Measurements from ENCODE around the gene CDKL4. TPM values are rescaled to one million over a fixed set of nuclear protein-coding genes. Genes with fewer than 3 reads are reported as not detected.
"Not testable (repeated sequence)": the region's sequence is repeated elsewhere in the genome, so short reads cannot be mapped to it uniquely, and the experiment has no call there.

Gene CDKL4
- polyA plus RNA-seq, 4 donors = 0.45 to 0.80 (median 0.73) TPM

- no peak for DNase-seq (ENCODE audit: low read depth in 4 of 4, low spot score in 3 of 4)
These were observed 62.5 kb downstream of the CDKL4 start for GRCh38 chr2:39181297-39181696.

DNA sequence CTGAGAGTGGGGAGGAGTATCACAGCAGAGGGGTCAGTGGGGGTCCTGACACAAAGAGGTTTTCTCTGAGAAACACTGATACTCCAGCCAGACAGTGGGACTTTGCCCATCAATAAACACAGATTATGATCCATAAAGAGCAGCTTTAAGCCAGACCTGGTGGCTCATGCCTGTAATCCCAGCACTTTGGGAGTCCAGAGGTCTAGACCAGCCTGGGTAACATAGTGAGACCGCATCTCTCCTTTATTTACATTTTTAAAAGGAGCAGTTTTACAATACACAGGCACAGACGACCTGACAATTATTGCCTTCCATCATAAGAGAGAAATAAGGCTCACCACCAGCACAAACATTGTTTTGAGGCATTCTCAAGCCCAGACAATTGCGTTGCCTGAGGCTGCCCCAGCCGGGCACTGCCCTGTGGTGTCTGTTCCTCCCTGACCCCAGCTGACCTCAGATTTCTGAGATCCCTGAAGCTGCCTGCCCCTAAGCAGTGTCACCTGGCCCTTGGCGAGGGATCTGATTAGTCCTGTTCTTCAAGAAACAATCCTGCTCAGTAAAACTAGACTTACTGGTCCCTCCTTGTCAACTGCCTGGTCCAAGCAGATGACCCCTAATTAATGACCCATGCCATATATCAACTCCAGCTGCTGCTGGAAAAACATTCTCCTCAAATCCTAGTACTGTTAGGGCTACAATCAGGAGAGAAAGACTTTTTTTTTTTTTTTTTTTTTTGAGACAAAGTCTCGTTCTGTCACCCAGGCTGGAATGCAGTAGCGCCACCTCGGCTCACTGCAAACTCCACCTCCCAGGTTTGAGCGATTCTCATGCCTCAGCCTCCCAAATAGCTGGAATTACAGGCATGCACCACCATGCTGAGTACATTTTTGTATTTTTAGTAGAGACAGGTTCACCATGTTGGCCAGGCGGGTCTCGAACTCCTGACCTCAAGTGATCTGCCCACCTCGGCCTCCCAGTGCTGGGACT, 63.5 kb downstream of the CDKL4 start:
- peak; percentile 7 to 30 (median 15) for DNase-seq (ENCODE audit: low read depth in 4 of 4, low spot score in 3 of 4)

GRCh38 chr2:39178756-39179155, 65.0 kb downstream of the CDKL4 start:
- no peak for DNase-seq (ENCODE audit: low read depth in 4 of 4, low spot score in 3 of 4)

DNA sequence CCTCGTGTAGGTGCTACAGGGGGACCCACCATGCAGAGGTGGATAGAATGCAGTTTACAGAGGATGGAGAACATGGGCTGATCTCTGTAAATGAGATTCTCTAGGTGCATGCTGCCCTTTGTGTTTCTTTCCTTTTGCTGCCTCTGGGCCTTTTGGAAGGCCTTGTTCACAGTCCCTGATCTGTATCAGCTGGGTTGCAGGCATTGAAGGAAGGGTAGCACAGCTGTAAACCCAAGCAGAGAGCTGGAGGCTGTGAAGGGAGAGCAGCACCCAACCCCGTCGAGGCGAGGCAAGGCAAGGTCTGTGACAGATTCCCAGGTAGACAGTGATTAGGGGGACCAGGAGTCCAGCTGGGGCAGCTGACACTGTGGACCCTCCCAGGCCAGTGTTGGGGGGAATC, 66.8 kb downstream of the CDKL4 start:
- no peak for DNase-seq (ENCODE audit: low read depth in 4 of 4, low spot score in 3 of 4)

- no peak for DNase-seq (ENCODE audit: low read depth in 4 of 4, low spot score in 3 of 4)
These were observed 68.6 kb downstream of the CDKL4 start for GRCh38 chr2:39175026-39175812.

DNA sequence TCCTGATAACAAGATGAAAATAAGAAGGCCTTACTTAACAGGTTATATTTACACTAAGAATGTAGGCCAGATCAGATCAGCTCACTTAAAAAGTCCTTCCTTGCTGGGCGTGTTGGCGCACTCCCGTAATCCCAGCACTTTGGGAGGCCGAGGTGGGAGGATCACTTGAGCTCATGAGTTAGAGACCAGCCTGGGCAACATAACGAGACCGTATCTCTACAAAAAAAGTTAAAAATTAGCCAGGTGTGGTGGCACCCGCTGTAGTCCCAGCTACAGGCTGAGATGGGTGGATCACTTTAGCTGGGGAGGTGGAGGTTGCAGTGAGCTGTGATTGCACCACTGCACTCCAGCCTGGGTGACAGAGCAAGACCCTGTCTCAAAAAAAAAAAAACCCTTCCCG, 69.7 kb downstream of the CDKL4 start:
- DNase-seq (ENCODE audit: low read depth in 4 of 4, low spot score in 3 of 4) = no peak

GRCh38 chr2:39172047-39172706, 71.6 kb downstream of the CDKL4 start:
- DNase-seq (ENCODE audit: low read depth in 4 of 4, low spot score in 3 of 4) = not testable (repeated sequence)

- no peak for DNase-seq (ENCODE audit: low read depth in 4 of 4, low spot score in 3 of 4)
These were observed 72.1 kb downstream of the CDKL4 start for GRCh38 chr2:39171621-39172020.

GRCh38 chr2:39164089-39164488, 79.7 kb downstream of the CDKL4 start:
- no peak for DNase-seq (ENCODE audit: low read depth in 4 of 4, low spot score in 3 of 4)

DNA sequence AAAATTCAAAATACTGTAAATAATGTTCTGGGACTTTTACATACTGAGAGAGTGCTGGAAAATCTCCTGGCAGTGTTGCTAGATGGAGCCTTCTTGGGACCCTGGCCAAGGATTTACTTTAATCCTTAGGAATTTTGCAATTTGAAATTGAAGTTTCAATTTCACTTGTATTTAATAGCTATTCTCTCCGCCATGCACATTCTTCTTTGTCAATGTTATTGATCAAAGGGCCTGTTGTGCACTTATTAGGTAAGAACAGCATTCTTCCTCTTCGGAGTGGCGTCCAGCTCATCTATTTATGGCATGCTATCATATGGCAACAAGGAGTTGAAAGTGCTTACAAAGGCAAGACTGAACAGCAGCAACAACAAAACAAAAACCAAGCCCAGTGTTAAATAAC, 82.8 kb downstream of the CDKL4 start:
- DNase-seq (ENCODE audit: low read depth in 4 of 4, low spot score in 3 of 4) = no peak

GRCh38 chr2:39159283-39159682, 84.5 kb downstream of the CDKL4 start:
- no peak for DNase-seq (ENCODE audit: low read depth in 4 of 4, low spot score in 3 of 4)

DNA sequence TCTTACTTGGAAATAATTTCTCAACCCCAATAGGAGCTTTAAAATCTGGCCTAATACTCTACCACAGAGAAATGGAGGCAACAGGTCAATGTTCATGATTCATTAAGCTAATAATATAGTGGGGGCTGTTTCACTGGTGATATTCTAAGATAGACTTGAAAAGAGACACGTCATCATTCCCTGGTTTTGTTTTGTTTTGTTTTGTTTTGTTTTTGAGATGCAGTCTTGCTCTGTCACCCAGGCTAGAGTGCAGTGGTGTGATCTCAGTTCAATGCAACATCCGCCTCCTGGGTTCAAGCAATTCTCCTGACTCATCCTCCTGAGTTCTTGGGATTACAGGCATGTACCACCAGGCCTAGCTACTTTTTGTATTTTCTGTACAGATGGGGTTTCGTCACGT, 85.4 kb downstream of the CDKL4 start:
- DNase-seq (ENCODE audit: low read depth in 4 of 4, low spot score in 3 of 4) = no peak

DNA sequence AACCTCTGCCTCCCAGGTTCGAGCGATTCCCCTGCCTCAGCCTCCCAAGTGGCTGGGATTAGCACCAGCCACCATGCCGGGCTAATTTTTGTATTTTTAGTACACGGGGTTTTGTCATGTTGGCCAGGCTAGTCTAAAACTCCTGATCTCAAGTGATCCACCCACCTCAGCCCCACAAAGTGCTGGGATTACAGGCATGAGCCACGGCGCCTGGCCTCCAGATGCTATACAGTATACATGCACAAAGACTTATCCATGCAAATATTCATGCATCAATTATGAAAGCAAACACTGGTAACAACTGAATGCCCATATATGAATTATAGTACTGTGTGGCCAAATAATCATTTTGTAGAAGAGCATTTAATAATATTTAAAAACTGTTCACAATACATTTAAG, 86.9 kb downstream of the CDKL4 start:
- DNase-seq (ENCODE audit: low read depth in 4 of 4, low spot score in 3 of 4) = no peak

- no peak for DNase-seq (ENCODE audit: low read depth in 4 of 4, low spot score in 3 of 4)
These were observed 87.7 kb downstream of the CDKL4 start for GRCh38 chr2:39156107-39156506.

DNA sequence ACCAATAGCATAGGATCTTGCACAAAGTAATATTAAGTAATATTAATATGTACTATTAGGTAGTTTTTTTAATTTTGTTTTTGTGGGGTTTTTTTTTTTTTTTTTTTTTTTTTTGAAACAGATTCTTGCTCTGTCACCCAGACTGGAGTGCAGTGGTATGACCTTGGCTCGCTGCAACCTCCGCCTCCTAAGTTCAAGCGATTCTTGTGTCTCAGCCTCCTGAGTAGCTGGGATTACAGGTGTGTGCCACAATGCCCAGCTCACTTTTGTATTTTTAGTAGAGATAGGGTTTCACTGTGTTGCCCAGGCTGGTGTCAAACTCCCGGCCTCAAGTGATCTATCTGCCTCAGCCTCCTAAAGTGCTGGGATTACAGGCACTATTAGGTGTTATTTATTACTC, 88.2 kb downstream of the CDKL4 start:
- DNase-seq (ENCODE audit: low read depth in 4 of 4, low spot score in 3 of 4) = not testable (repeated sequence)

DNA sequence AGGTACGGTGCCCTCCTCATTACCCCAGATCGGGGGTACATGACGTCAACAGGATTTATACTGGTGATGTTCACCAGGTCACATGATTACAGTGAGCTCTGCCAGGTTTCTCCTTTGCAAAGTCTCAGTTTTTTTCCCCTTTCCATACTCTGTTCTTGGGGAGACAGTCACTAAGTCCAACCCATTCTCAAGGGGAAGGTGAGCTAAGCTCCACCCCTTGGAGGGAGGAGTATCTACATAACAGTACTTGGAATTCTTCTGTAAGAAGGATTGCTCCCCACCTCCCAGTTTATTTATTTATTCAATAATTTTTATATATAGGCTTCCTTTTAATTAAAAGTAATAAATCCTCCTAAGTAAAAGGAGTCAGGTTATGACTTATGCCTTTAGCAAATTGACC, 88.8 kb downstream of the CDKL4 start:
- DNase-seq (ENCODE audit: low read depth in 4 of 4, low spot score in 3 of 4) = no peak

- DNase-seq (ENCODE audit: low read depth in 4 of 4, low spot score in 3 of 4) = no peak
These were observed 90.5 kb downstream of the CDKL4 start for GRCh38 chr2:39153312-39153711.

- DNase-seq (ENCODE audit: low read depth in 4 of 4, low spot score in 3 of 4) = no peak
These were observed 91.3 kb downstream of the CDKL4 start for GRCh38 chr2:39152504-39152903.

DNA sequence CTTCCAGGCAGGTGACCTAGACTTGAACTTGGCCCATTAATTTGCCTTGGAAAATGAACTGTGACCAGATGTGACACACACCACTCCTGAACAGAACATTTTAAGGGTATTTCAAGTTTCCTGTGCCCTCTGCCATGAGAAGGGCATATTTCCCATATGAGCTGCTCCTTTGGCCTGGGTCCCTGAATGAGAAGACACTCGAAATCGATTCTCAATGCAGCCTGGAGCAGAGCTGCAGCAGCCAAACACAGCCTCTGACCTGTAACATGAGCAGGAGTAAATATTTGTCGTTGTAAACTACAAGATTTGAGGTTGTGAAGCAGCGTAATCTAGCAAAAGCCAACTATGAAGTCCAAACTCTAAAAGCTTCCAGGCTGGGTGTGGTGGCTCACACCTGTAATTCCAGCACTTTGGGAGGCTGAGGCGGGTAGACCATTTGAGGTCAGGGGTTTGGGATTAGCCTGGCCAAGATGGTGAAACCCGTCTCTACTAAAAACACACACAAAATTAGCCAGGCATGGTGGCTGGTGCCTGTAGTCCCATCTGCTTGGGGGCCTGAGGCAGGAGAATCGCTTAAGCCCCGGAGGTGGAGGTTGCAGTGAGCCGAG, 92.8 kb downstream of the CDKL4 start:
- no peak for DNase-seq (ENCODE audit: low read depth in 4 of 4, low spot score in 3 of 4)

- no peak for DNase-seq (ENCODE audit: low read depth in 4 of 4, low spot score in 3 of 4)
These were observed 93.6 kb downstream of the CDKL4 start for GRCh38 chr2:39150102-39150562.

DNA sequence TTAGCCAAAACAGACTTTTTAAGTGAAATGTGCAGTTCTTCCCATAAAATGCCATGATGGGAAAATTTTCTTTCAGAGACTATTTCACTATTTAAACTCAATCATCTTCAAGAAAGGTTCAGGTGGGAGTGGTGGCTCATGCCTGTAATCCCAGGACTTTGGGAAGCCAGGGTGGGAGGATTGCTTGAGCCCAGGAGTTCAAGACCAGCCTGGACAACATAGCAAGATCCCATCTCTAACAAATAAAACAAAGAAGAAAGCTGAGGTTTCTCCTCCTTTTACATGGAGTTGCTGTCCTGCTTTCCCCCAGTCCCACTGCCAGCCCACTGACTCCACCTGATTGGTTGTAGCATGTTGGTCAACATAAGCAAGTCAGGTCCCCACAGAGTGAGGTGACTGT, 97.1 kb downstream of the CDKL4 start:
- no peak for DNase-seq (ENCODE audit: low read depth in 4 of 4, low spot score in 3 of 4)
